CD4-positive, alpha-beta T cell treated with Interleukin-4 for 4 hours (primary cell): ENCODE measurements around the gene ADORA1.

Experiments used
- DNase-seq: peaks from one replicate; pipeline ENCODE4 v3.0.0-alpha.2; 2020

ADORA1 gene

DNA sequence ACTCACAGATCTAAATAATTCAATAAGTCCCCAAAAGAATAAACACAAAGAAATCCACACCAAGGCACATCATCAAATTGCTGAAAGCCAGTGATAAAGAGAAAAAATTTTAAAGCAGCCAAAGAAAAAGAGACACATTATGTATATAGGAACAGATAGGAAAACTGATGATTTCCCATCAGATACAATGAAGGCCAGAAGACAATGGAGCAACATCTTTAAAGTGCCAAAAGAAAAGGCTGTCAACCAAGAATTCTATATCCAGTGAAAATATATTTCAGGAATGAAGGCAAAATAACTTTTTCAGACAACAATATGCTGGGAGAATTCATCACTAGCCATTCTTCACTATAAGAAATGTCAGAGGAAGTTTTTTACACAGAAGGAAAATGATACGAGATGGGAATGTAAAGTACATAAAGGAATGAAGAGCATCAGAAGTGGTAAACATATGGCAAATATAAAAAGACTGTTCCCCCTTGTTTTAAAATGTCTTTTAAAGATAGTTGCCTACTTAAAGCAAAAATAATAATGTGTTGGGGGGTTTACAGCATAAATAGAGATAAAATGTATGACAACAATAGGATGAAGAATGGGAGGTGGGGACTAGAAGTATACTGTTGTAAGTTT lies 32.4 kb upstream of the ADORA1 start:
- no peak for DNase-seq

- no peak for DNase-seq
Observed at GRCh38 chr1:203096566-203096965, 31.0 kb upstream of the ADORA1 start.

GRCh38 chr1:203097001-203097400 lies 30.5 kb upstream of the ADORA1 start:
- DNase-seq, result no peak

GRCh38 chr1:203098445-203098844 lies 29.1 kb upstream of the ADORA1 start:
- DNase-seq, result no peak

DNA sequence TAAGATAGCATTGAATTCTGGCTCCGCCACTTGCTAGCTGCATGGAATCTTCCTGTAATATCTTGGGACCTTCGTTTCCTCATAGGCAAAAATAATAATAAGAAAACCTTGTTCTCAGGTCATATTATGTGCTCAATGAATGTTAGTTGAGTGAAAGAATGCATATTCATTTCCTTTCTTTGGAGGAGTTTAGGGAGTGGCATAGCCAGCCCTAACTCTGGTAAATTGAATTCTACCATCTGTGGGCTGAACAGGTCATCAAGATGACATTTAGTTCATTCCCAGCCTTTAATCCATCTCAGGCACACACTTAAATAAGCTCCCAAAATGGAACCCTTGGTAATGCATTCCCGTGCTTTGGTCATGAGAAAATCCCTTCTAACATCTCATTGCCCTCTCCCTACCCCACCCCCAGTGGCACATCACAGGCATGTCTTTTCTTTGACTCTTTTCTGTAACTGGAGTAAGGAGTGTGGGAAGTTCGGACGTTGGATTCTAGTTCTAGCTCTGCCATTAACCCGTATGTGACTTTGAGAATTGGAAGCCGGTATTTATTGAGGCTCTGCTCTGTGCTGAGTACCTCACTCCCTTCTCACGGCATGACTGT lies 28.5 kb upstream of the ADORA1 start:
- no peak for DNase-seq

DNA sequence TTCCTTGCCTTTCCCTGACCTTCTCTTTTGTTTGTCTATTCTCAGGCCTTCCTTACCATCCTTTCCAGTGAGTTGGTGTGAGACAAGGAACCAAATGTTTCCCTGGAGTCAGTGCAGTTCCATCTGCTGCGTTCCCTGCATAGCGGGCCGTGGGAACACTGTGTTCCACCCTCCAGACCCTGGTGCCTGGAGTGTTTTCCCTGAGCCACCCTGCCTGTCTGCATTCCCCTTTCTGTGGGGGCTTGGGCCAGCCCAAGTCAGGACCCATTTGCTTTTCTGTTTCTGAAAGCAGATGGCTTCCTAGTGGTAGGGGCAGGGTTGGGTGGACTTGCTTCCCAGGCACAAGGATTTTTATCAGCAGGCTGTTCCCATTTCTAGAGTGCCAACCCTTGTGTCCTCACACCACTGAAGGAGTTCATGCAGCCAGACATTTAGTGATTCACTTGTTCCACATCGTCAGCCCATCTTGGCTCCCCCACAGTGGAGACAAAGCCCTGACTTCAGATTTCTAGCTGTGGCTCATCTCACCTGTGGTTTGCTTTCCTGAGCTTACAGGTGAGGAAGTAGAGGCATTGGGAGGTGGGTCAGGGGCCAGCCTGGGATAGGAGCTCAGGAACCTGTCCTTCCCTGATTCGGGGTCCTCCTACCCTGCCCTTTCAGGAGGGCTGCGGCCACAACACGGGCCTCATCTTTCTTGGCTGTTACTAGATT lies 27.6 kb upstream of the ADORA1 start:
- no peak for DNase-seq

DNA sequence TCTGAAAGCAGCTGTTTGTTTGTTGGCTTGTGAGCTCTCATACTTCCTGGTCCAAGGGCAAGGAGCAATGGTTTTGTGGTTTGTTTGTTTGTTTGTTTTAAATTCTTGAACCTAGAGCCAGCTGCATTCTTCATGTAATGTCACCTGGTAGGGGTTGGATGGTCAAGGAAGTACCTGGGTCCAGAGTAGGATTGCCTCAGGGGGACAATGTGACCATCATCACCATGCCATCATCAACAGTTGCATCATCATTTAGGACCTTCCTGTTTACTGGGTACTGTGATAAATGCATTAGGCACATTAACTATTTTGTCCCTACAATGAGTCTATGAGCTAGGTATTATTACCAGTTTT lies 27.0 kb upstream of the ADORA1 start:
- no peak for DNase-seq

- DNase-seq, result no peak
Observed at GRCh38 chr1:203101813-203102634, 25.5 kb upstream of the ADORA1 start.

- no peak for DNase-seq
Observed at GRCh38 chr1:203103216-203103615, 24.3 kb upstream of the ADORA1 start.

GRCh38 chr1:203103829-203104495 lies 23.6 kb upstream of the ADORA1 start:
- DNase-seq, result no peak

GRCh38 chr1:203104789-203105390 lies 22.6 kb upstream of the ADORA1 start:
- no peak for DNase-seq

GRCh38 chr1:203112475-203112874 lies 15.1 kb upstream of the ADORA1 start:
- no peak for DNase-seq

DNA sequence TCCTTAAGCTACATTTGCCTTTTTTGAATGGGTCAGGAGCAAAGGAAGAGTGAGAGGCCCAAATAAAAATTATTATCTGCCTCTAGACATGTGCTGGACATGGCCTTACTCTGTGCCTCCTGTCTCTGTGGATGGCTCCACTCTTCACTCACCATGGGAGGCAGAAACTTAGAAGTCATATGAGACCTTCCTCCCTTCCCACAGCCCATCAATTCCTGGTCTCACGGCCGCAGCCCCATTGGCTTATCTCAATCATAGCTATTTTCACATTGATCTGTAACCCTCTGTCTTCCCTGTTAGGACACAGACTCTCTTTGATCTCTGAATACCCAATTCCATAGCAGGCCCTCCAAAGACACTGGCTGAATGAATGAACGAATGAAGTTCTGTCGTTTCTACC lies 14.2 kb upstream of the ADORA1 start:
- DNase-seq, result no peak

DNA sequence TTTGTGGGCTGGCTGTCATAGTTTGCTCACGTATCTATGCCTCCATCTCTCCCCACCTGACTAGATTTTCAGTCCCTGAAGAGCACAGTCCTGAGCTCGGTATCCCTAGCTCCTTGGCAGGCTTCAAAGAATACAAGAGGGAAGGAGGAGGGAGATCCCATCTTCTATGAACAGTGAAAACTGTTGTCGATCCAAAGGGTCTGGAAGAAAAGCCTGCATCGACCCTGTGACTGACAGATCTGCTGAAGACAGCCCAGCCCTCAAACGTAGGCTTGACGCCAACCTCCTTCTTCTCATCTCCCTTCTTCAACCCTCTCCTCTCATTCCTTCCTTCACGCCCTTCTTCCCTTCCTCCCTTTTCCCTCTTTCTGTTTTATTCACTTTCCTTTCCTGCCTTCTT lies 13.3 kb upstream of the ADORA1 start:
- no peak for DNase-seq

- DNase-seq, result no peak
Observed at GRCh38 chr1:203116091-203116820, 11.3 kb upstream of the ADORA1 start.

- no peak for DNase-seq
Observed at GRCh38 chr1:203117611-203118575, 9.6 kb upstream of the ADORA1 start.

- DNase-seq, result no peak
Observed at GRCh38 chr1:203120325-203121153, 7.0 kb upstream of the ADORA1 start.

GRCh38 chr1:203121186-203122015 lies 6.1 kb upstream of the ADORA1 start:
- no peak for DNase-seq

DNA sequence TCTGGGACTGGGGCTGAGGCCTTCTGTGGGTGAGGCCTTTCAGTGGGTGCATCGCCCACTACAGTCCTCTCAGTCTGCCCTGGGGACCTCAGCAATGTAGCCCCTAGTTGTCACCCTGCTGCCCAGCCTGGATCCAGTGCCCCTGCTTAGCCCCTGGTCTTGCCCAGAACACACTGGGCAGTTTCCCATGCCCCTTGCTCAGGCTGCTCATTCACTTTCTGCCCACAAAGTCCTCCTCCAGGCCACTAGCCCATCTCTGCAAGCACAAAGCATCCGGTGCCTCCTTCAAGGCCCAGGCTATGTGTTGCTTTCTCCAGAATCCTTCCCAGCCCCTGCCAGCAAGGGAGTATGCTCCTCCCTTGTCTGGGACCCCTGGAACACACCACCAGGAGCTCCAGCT lies 5.4 kb upstream of the ADORA1 start:
- DNase-seq, result no peak
